Right hindlimb (tissue), 1 donor: Measurements from ENCODE around the gene CIROP.

ENCODE experiments used
- DNase-seq: peaks from one replicate; pipeline ENCODE4 v3.0.0-alpha.2; 2018

CIROP gene, protein sequence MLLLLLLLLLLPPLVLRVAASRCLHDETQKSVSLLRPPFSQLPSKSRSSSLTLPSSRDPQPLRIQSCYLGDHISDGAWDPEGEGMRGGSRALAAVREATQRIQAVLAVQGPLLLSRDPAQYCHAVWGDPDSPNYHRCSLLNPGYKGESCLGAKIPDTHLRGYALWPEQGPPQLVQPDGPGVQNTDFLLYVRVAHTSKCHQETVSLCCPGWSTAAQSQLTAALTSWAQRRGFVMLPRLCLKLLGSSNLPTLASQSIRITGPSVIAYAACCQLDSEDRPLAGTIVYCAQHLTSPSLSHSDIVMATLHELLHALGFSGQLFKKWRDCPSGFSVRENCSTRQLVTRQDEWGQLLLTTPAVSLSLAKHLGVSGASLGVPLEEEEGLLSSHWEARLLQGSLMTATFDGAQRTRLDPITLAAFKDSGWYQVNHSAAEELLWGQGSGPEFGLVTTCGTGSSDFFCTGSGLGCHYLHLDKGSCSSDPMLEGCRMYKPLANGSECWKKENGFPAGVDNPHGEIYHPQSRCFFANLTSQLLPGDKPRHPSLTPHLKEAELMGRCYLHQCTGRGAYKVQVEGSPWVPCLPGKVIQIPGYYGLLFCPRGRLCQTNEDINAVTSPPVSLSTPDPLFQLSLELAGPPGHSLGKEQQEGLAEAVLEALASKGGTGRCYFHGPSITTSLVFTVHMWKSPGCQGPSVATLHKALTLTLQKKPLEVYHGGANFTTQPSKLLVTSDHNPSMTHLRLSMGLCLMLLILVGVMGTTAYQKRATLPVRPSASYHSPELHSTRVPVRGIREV

DNA sequence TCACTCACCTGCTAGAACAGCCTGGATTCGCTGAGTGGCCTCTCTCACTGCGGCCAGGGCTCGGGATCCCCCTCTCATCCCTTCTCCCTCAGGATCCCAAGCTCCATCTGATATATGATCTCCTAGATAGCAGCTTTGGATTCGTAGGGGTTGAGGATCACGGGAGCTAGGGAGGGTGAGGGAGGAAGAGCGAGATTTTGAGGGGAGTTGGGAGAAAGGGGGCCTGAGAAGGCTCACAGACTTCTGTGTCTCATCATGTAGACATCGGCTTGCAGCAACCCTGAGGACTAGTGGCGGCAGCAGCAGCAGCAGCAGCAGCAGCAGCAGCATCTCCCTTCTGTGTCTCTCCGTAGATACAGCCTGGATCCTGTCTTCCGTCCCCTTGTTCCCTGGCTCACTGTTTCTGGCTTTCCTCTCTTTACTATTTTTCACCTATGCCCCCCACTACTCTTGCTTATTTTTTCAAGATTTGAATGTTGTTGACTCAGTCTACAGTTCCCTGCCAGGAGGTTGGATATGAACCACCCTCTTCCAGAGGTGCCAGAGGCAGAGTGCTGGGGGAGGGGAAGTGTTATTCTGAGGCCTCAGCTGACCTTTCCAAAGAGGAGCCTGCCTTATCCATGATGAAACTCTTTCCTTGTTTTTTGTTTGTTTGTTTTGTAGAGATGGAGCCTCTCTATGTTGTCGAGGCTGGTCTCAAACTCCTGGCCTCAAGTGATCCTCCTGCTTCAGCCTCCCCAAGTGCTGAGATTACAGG lies at the start of gene CIROP:
Gene CIROP, minus strand, starts transcription at position 399 of the 757 bp plus-strand sequence. Its CDS starts 69 bp downstream, at position 330.
- no peak for DNase-seq

DNA sequence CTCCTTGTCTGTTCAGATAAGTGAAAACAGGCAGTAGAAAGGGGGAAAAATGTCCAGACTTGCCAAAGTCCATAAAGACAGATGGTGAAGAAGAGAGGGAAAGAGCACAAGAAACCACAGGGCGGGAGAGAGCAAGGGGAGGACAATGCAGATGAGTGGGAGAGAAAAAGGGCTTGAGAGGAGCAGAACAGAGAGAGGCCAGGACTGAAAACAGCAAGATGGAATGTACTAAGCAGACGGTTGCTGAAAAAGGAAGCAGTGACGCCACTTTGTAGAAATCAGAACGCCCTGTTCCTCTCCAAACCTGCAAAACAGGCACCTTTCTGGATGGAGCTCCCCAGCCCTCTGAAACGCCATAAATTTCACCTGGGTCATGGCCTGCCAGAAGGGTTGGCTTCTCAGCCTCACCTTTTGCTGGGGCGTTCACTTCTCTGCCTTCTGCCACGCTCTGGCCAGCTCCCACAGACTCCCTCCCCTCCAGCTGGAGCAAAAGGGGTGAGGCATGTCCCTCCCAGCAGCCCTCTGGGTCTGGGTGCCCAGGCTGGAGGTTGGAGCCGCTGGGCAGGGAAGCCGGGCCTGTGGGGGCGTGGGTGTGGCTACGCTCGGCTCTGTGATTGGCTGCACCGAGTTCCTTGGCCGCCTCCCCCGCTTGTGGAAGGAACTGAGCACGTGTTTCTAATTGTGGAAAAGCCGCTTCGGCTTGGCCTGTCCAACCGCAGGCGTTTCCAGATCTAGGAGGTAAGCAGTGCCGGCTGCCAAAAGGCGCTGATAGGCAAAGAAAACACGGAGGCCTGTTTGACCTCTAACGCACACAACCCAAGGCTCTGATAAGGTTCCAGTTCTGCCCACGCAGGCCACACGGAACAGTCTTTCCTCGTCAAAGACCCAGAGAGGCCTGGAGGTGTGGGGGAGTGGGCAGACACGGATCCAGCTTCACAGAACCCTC lies 49.3 kb upstream of the CIROP start:
- DNase-seq = peak; percentile 87

DNA sequence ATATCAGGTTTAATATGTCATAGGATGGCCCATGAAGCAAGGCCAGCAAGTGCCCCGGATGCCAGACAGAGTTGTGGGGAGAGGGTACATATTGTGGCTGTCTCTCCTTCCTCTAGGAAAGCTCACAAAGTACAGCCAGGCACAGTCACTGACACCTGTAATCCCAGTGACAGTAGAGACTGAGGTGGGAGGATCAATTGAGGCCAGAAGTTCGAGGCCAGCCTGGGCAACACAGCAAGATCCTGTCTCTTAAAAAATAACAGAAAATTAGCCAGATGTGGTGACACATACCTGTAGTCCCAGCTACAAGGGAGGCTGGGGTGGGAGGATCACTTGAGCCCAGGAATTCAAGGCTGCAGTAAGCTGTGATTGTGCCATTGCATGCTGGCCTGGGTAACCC lies 46.6 kb upstream of the CIROP start:
- no peak for DNase-seq

DNA sequence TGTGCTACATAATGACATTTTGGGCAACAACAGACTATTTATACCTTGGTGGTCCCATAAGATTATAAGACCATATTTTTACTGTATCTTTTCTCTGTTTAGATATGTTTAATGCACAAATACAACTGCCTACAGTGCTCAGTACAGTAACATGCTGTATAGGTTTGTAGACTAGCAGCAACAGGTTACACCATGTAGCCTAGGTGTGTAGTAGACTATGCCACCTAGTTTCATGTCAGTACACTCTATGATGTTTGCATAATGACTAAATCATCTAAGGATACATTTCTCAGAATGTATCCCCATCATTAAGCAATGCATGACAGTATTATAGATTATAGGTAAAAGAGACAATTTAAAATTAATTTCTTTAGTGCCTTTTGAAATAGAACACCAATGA lies 45.0 kb upstream of the CIROP start:
- no peak for DNase-seq

DNA sequence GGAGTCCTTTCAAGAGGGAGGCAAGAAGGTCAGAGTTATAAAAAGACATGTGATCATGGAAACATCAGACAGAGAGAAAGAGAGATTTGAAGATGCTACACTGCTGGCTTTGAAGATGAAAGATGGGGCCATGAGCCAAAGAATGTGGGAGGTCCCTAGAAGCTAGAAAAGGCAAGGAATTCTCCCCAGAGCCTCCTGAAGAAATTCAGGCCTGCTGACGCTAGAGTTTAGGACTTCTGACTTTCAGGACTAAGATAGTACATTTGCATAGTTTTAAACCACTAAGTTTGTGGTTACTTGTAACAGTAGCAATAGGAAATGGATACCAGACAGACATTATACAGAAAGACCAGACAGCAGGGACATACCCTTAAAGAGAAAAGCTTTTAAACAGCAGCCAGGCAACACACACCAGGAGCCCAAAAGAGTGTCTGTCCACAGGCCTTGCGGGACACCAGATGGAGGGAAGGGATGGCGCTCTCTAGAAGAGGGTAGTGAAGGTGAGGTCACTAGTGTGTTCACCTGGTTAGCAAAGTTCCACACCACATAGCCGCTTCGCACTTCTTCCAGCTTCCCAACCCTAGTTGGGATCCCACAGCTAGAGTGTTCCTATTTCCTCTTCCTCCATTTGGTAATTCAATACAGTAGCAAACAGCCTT lies 43.9 kb upstream of the CIROP start:
- no peak for DNase-seq

DNA sequence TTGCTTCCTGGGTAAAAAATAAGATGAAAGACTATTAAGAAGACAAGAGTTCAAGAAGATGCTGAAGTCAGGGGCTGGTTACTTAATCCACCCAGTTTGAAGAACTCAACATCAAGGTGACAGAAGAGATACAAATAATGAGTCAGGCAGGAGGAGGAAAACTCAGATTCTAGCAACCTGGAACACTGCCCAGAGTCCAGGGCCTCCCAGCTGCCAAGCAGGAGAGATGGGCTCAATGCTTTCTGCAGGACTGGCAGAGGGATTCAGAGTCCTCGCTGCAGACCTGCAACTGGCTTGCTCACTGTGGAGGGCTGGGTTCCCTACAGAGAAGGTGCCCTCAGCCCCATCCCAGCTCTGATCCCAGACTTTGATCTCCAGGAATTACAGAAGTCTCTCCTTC lies 42.9 kb upstream of the CIROP start:
- DNase-seq = no peak

DNA sequence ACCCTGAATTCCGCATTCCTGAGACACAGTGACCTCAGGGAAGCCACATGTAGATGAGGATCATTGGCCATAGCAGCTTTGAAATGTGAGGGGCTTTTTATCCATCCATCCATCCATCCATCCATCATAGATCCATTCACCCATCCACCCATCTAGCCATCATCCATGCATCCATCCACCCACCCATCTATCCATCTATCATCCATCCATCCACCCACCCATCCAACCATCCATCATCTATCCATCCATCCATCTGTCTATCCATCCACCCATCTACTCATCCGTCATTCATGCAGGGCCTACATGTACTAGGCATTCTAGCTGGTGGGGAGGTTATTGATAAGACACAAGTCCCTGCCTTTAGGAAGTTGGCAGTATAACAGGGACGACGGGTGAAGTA lies 42.2 kb upstream of the CIROP start:
- no peak for DNase-seq

DNA sequence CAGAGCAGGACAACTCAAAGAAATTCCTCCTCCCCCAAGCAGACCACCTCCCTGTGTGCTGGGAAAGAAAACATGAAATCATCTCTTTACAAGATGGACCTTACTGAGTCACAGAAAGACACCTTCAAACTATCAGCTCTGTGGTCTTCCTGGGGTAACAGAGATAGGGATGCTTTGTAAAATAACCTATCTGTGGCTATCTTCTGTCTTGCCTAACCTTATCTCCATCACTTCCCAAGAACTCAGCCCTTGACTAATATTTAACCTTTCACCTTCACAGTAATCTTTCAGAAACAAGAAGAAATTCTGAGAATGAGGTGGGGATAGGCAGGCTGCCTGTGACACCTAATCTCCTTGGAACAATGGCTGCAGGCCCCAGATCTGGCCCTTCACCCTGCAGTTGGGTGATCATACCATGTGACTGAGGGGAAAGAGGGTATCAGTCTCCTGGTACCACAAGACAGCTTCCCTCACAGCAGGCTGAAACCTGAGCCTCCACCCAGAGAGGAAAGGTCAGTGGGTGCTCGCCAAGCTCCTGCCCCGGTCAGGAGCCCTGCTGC lies 41.6 kb upstream of the CIROP start:
- DNase-seq = no peak

DNA sequence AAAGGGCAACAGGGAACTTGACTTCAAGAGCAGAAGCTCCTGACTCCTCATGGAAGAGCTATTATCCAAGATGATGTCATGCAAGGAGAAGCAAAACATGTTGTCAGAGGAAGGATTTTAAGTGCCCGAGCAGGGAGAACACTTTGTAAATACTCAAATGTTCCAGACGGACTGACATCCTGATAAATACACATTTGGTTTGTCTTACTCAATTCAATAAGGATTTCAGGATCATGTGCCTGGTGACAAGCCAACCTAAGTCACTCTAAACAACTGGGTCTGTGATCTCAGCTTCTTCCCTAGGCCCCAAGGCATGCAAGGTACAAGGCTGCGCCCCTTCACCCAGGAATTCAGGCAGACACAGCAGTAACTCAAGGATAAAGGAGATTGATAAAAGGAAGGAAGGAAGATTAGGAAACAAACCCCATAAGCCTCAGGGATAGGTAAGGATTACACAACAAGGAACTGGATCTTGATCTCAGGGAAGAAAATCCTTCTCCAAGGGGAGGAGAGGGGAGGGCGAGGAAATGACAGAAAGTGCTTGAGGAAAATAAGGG lies 41.1 kb upstream of the CIROP start:
- DNase-seq = no peak

DNA sequence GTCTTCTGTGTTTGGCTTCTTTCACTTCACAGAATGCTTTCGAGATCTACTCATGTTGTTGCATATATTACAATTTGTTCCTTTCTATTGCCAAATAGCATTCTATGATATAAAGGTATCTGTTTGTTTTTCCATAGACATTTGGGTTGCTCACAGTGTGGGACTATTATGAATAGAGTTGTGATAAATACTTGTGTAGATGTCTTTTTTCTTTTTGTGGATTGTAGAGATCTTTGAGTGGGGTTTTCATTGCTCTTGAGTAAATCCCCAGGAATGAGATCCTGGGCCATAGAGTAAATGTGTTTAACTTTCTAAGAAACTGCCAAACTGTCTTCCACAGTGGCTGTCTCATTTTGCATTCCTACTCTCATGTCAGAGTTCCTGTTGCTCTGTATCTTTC lies 39.1 kb upstream of the CIROP start:
- DNase-seq = no peak

DNA sequence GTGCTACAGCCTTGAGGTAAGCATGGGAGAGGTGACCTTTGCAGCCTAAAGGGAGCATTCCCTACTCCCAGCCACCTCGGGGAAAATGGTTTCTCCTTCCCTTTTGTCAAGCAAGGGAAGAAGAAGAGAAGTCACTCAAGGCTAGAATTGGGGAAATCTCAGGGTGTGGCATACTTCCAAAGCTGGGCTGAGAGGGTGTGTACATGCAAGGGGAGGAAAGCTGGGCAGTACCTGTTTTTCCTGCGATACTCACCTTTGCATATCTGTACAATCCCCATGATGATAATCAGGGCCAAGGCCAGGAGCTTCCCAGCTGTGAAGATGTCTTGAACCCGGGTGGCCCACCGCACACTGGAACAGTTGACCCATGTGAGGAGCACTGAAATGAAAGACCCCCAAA lies 38.0 kb upstream of the CIROP start:
- no peak for DNase-seq

DNA sequence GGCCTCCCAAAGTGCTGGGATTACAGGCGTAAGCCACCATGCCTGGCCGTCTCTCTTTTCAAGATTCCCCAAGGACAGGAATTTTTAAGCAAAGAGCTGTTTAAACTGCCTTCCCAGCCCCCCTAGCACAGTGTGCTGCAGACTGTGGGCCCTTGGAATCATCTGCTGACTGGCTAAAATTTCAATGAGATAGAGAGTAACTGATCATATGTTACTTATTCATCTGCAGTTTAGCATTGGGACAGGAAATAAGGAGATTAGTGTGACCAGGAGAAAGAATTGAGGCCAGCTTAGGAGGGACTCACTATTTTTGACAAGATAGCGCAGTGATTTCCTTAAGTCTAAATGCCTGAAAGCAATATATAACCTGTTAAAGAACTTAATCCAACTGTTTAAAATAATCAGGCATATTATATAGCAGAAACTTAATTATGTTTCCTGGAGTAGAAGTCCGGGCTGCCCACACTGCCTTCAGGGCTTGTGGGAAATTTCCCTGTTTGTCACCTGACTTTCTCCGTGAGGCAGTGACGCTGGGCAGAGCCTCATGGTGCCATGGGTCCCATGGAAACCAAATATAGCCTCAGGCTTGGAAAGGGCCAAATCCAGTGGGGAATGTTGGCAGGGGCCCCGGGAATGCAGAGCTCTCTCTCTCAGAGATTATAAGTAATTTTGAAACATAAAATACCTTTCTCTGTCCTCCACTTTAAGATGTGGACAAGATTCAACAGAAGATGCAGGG lies 37.1 kb upstream of the CIROP start:
- DNase-seq = peak; percentile 57

DNA sequence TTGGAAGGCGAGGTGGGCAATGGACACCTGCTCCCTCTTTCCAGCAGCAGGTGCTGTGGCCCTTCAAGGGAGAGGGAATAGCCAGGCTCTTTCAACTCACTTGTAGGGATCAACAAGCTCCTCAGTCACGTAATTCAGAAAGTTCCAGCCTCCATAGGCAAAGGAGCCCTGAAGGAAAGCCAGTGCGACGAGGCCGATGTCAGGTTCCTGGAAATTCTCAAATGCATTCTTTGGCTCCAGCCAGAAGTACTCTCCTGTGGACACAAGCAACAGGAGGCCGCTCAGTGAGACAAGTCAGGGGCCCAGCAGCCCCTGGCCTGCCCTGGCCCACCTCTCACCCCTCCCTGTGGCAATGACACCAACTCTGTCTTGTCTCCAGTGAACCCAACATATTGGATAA lies 35.6 kb upstream of the CIROP start:
- DNase-seq = no peak

DNA sequence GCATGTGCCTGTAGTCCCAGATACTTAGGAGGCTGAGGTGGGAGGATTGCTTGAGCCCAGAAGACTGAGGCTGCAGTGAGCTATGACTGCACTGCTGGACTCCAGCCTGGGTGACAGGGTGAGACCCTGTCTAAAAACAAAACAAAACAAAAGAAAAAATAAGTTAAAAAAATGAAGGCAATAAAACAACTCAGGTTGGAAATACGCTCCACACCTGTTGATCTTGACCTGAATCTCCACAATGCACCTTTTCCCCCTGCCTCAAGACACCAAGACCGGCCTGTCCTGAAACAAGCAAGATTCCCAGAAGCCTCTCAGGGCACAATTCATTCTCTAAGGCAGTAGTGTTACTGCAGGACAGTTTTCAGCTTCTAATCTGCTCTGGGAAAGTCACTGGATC lies 35.1 kb upstream of the CIROP start:
- DNase-seq = no peak

DNA sequence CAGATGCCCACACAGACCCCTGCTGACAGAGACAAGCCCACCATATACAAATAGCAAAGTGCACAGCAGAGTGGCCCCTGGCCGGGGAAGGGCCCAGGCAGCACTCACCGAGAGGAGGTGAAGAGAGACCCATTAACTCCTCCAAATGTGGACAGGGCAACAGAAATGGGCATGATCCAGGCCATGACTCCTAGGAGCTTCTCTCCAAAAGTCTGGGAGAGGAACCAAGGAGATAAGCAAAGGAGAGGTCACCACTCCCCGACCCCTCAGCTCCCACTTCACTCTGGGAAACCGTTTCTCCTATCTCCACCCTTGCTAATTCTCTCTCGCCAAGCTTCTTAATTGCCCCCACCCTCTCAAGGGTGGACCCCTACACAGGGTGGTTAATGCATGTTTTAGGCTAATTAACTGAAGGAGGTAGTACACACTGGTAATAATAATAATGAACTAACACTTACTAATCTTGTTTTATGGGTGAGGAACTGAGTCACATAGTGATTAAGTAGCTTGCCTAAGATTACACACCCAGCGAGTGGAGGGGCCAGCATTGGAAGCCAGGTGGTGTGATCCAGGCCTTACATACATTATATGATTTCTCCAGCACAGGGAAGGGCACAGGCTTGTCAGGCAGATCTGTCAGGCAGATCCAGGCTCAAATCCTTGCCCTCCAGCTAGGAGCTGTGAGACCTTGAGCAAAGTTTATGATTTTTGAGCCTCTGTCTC lies 33.2 kb upstream of the CIROP start:
- no peak for DNase-seq

DNA sequence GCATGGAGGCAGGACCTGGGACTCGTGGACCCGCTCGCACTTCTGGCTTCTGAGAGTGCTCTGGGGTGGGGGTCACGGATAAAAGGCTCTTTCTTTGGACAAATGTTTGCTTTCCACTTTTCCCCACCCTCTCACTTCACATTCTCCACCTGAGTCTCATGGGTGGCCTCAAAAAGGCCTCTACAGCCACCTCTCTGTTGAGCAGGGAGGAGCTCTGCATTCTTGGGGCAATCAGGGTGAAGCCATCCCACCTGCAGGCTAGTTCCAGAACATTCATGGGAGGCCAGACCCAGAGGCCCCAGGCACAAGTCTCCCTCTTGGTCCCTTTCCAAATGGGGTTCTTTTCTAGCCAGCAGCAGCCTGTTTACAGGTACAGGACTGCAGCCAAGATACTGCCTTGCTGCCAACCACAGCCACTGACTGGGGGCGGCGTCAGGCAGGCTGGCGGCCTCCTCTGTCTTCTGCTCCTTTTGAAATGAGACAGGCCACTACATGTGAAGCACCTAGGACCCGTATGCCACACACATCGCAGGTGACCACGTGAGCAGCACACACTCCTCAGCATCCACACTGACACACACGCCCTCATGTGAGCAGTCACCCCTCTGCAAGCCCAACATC lies 32.5 kb upstream of the CIROP start:
- no peak for DNase-seq

DNA sequence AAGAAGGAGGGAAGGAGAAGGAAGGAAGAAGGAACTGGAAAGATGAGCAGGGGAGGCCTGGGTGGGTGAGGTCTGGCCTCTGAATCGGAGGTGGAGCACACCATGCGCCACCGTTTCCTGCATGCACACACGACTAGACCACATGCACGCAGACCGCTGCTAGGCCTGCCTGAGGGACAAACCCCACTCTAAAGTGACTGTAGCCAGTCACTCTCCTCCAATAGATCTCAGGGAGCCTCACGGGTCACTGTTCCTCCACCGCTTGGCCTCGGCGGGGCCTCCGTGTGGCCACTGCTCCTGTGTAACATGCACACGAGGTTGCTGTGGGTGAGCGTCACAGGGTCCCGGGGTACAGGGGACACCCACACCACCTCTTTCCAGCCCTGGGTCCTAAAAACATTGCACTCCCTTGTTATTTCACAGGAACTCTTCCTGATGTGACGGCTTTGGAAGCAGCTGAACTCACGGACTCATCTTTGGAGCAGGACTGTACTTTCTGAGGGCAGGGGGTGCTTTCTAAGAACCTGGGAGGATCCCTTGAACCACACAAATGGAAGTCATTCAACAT lies 31.9 kb upstream of the CIROP start:
- no peak for DNase-seq

DNA sequence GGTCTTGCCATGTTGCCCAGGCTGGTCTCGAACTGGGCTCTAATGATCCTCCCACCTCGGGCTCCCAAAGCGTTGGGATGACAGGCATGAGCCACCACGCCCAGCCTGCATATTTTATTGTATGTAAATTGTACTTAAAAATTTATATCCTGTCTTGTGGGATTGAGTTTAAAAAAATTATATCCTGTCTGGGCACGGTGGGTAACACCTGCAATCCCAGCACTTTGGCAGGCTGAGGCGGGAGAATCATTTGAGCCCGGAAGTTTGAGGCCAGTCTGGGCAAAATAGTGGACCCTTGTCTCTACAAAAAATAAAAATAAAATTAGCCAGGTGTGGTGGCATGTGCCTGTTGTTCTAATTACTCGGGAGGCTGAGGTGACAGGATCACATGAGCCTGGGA lies 28.2 kb upstream of the CIROP start:
- DNase-seq = no peak

DNA sequence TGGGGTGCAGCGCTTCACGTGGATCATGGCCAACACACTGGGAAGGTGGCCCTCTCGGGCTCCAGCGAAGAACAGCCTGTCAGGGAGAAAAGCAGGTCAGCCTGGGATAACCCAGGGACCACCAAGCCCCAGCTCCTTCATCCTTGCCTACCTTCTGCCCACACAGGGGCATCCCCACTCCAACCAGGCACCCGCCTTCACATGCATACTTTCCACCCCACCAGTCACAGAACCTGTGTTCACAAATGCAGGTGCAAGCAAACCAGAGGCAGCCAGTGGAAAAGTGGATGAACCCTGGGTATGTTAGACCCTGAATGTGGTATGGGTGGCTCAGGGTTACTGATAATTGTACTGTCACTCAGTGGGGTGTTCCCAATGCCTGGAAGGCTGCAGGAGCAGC lies 26.7 kb upstream of the CIROP start:
- no peak for DNase-seq
